ENCODE measurements around the gene DNAJC6.

- no peak for TF ChIP-seq POLR2AphosphoS2 (conservative IDR thresholded peaks at IDR 0.05; ENCODE audit: low read length)
- TF ChIP-seq ESRRA (IDR thresholded peaks at IDR 0.05; ENCODE audit: borderline replicate concordance, low read length), result no peak
- no peak for TF ChIP-seq CTCF (IDR thresholded peaks at IDR 0.05)
- TF ChIP-seq, protein P1, sequence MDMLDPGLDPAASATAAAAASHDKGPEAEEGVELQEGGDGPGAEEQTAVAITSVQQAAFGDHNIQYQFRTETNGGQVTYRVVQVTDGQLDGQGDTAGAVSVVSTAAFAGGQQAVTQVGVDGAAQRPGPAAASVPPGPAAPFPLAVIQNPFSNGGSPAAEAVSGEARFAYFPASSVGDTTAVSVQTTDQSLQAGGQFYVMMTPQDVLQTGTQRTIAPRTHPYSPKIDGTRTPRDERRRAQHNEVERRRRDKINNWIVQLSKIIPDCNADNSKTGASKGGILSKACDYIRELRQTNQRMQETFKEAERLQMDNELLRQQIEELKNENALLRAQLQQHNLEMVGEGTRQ (IDR thresholded peaks at IDR 0.05), result no peak
- TF ChIP-seq RAD21 (conservative IDR thresholded peaks at IDR 0.05 in 1 of 2, IDR thresholded peaks at IDR 0.05 in 1 of 2), result no peak
- no peak for TF ChIP-seq NR3C1 (IDR thresholded peaks at IDR 0.05)
These were observed 45.8 kb downstream of the DNAJC6 start for GRCh38 chr1:65355031-65355712.

Measured in A549 (cell line).